GM11168 (cell line): Measurements from ENCODE around the gene FAM47E.
"Not testable (repeated sequence)": the region's sequence is repeated elsewhere in the genome, so short reads cannot be mapped to it uniquely, and the experiment has no call there.

ENCODE experiments used
- in situ Hi-C: fragments of 300-500 bp; cut with MboI; formaldehyde crosslinking; loops from one replicate; pipeline ENCODE4 v1.12.0; 2022; ENCODE audit warnings: low sequenced_read_pairs; ENCODE audit not compliant: unreplicated experiment

The FAM47E gene

DNA sequence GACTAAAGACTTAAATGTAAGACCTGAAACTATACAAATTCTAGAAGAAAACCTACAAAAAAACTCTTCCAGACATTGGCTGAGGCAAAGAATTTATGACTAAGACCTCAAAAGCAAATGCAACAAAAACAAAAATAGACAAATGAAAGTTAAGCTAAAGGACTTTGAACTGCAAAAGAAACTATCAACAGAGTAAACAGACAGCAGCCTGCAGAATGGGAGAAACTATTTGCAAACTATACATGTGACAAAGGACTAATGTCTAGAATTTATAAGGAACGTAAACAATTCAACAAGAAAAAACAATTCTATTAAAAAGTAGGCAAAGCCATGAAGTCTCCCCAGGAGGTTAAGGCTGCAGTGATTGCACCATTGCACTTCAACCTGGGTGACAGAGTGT, 9.1 kb downstream of the FAM47E start:
- in situ Hi-C loops = no loop called here

- in situ Hi-C loops = no loop called here
Observed at GRCh38 chr4:76265631-76266218, 14.2 kb downstream of the FAM47E start.

GRCh38 chr4:76266627-76267026, 15.1 kb downstream of the FAM47E start:
- in situ Hi-C loops = no loop called here

GRCh38 chr4:76267811-76268210, 16.3 kb downstream of the FAM47E start:
- in situ Hi-C loops = no loop called here

- in situ Hi-C loops = no loop called here
Observed at GRCh38 chr4:76270244-76271175, 19.0 kb downstream of the FAM47E start.

- in situ Hi-C loops = no loop called here
Observed at GRCh38 chr4:76271248-76271647, 19.7 kb downstream of the FAM47E start.

GRCh38 chr4:76272073-76272472, 20.6 kb downstream of the FAM47E start:
- in situ Hi-C loops = no loop called here

DNA sequence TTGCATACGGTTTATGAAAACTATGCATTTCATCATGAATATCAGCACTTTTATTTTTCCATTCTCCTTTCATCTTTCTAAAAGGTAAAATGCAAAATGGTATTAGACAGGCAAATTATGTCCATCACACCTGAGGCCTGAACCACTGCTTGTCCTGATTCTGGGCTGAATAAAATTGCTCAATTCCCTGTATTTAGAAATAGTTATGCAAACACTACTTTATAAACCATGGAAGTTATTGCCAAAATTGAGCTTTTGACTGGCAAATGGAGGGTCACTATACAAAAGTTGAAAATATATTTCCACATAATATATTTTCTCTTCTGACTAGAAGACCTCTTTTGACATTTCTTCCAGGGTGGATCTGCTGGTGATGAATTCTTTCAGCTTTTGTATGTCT, 21.1 kb downstream of the FAM47E start:
- in situ Hi-C loops = no loop called here

- in situ Hi-C loops = no loop called here
Observed at GRCh38 chr4:76272999-76273398, 21.5 kb downstream of the FAM47E start.

DNA sequence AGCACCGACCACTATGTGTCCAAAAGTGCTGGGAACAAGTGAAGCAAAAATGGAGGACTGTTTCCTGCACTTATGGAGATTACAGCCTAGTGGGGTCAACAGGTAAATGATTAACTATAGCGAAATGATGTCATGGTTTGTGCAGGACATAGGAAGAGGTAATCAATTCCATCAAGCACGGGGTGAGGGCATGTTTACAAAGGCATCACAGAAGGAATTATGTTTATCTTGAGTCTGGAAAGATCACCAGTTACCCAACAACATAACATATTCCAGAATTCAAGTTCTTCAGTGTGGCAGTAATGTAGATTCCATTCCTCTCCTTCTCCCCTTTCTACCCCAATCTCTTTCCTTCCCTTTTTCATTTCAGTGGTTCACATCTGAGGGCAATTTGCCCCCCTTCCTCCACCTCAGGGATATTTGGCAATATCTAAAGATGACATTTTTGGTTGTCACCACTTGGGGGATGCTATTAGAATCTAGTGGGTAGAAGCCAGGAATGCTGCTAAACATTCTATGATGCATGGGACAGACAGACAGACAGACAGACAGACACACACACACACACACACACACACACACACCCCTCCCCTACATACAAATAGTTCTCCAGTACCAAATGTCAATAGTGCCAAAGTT, 24.1 kb downstream of the FAM47E start:
- in situ Hi-C loops = no loop called here

GRCh38 chr4:76276813-76277212, 25.3 kb downstream of the FAM47E start:
- in situ Hi-C loops = no loop called here

DNA sequence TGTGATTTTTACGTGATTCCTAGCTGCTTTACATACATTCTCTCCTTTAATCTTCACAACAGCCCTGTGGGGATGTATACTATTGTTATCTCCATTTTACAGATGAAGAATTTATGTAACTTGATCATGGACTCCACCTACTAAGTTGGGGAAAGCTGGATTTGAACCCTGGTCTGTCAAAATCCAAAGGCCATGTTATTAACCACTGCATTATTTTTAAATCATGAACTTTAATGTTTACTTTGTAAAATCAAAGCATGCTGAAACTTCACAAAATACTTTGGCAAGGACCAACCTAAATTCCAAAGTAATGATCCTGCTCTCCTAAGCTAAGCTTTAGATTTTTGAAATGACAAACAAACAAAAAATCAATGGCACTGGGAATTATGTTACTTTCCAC, 26.1 kb downstream of the FAM47E start:
- in situ Hi-C loops = no loop called here

- in situ Hi-C loops = no loop called here
Observed at GRCh38 chr4:76278583-76278982, 27.1 kb downstream of the FAM47E start.

DNA sequence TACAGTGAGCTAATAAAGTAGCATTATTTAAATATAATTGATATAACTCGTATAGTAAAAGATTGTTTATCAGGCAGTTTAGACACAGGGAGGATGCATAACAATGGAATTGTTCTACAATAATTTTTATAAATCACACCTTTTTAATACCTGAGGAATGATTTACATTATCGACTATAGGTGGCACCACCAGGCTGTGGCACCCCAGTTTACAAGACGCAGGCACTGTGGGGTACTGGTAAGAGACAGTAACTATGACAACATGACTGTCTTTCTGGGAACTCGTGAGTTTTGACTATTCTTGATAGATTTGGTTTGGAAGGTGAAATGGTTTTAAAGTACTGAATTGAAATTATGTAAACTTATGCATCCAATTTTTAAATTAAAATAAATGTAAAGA, 27.9 kb downstream of the FAM47E start:
- in situ Hi-C loops = no loop called here

- in situ Hi-C loops = no loop called here
Observed at GRCh38 chr4:76280488-76281441, 29.2 kb downstream of the FAM47E start.

DNA sequence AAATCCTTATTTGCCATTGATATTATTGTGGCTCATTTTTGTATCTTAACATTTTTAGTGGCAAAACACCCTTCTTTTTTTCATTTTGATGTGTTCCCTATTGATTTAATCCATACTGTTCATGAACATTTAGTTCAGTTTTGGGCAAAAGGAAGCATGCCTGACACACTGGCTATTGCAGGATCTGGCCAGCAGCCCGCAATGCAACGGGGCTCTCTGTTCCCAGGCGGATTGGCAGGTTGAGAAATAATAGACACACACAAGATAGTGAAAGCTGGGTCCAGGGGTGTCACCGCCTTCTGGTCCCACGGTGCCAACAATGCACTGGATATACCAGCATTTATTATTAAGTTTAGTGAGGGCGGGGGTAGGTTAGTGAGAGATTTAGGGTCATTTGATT, 30.1 kb downstream of the FAM47E start:
- in situ Hi-C loops = not testable (repeated sequence)

DNA sequence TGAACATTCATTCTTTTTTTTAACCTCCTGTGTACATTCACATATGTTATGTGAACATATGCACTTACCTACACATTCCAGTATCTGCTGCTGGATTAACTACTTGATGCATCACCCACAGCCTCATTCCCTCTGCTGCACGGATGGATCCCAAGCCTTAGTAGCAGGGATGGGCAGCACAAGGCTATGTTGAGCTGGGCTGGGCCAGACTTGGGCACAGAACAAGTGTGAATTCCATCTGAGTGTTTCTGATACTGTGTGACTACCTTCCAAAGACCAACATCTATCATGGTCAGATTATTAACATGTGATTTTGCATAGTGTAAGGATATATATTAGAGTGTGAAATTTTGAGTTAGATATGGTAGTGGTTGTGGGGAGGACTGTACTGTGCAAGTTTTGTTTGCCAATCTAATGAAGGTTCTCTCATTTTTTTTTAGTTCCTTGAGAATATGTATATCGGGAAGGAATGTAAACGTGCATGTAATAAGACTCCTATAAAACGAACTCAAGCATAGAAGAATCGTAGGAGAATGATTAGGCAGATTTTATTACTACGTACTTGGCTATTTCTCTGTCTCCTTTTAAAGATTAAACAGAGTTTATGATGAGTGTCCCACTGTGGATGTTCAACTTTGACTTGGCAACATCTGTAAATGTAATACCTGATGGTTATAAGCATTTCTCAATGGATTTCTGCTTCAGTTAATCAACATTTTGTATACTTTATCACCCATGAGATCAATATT, 31.6 kb downstream of the FAM47E start:
- in situ Hi-C loops = no loop called here

DNA sequence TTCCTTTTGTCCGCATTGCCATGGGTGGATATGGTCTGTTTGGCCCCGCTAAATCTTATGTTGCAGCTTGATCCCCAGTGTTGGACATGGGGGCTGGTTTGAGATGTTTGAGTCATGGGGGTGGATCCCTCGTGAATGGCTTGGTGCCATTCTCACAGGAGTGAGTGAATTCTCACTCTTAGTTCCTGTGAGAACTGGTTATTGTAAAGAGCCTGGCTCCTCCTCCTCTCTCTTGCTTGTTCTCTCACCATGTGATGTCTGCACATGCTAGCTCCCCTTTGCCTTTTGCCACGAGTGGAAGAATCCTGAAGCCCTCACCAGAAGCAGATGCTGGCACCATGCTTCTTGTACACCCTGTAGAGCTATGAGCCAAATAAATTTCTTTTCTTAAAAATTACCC, 32.4 kb downstream of the FAM47E start:
- in situ Hi-C loops = no loop called here

GRCh38 chr4:76287811-76288210, 36.3 kb downstream of the FAM47E start:
- in situ Hi-C loops = not testable (repeated sequence)

GRCh38 chr4:76292730-76293129, 41.2 kb downstream of the FAM47E start:
- in situ Hi-C loops = no loop called here
